ENCODE measurements around the gene KCNT1. TPM values are rescaled to one million over a fixed set of nuclear protein-coding genes. Genes with fewer than 3 reads are reported as not detected.

KCNT1 gene
- total RNA-seq, 1 donor from 2014 or later: not detected

DNA sequence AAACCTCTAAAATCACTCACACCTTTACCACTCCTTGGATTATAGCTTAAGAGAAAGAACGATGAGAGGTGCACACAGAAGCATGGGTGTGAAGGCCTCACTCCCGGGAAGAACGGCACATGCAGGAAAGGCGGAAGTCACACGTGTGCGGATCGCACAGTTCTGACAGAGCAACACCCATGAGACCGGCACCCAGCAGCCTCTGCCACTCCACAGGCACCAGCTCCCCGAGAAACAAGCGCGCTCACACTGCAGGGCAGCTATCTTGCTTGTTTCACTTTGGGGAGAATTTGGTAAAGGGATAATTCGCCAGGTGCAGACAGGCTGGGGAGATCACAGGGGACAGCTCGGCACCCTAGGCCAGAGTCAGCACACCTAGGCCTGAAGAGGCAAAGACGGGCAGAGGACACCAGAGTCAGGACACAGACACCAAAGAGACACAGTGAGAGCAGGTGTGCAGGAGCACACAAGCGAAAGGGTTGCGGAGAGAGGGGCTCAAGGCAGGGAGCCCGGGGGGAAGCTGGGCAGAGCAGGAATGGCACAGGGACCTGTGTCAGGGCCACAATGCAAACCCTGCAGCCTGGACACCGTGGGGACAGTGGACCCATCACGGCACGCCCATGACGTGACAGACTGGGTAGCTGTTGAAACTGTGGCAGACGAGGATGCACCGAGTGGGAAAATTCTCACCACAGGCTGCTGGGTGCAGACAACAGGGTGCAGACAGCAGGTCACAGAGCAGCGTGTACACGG is 123.6 kb downstream of the KCNT1 start:
- TF ChIP-seq, protein P1, sequence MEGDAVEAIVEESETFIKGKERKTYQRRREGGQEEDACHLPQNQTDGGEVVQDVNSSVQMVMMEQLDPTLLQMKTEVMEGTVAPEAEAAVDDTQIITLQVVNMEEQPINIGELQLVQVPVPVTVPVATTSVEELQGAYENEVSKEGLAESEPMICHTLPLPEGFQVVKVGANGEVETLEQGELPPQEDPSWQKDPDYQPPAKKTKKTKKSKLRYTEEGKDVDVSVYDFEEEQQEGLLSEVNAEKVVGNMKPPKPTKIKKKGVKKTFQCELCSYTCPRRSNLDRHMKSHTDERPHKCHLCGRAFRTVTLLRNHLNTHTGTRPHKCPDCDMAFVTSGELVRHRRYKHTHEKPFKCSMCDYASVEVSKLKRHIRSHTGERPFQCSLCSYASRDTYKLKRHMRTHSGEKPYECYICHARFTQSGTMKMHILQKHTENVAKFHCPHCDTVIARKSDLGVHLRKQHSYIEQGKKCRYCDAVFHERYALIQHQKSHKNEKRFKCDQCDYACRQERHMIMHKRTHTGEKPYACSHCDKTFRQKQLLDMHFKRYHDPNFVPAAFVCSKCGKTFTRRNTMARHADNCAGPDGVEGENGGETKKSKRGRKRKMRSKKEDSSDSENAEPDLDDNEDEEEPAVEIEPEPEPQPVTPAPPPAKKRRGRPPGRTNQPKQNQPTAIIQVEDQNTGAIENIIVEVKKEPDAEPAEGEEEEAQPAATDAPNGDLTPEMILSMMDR (IDR thresholded peaks at IDR 0.05; ENCODE audit: insufficient read depth, low read length, severe bottlenecking): no peak
- no peak for FAIRE-seq
- Histone ChIP-seq H3K36me3 (ENCODE audit: control insufficient read depth, insufficient read depth, low read length) (peaks cover 14% of the 10 kb centered on the region), H3K4me3 (ENCODE audit: low read depth, low read length) (no peak overlapping the region), H3K27me3 (ENCODE audit: control insufficient read depth, insufficient read depth, low read length) (no peaks in the 10 kb centered on the region)
- no peak for DNase-seq (ENCODE audit: low read depth)

DNA sequence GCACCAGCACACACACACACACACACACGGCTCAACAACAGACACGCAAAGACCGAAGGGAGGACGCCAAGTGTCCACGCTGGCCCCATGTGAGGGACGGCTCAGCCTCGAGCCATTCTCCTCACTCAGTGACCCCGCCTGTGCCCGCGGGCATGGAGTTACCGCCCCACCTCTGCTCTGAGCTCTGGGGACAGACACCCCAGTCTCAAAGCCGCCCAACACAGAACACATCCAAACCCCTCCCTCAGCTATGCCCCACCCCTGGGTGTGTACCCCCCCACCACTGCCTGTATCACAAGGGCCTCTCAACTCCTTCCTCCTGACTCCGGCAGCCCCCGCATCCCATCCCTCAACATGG is 124.2 kb downstream of the KCNT1 start:
- Histone ChIP-seq H3K27me3 (ENCODE audit: control insufficient read depth, insufficient read depth, low read length) (no peaks in the 10 kb centered on the region), H3K4me3 (ENCODE audit: low read depth, low read length) (no peak overlapping the region), H3K36me3 (ENCODE audit: control insufficient read depth, insufficient read depth, low read length) (peaks cover 10% of the 10 kb centered on the region)
- no peak for FAIRE-seq
- TF ChIP-seq, protein P1 (IDR thresholded peaks at IDR 0.05; ENCODE audit: insufficient read depth, low read length, severe bottlenecking): no peak
- DNase-seq (ENCODE audit: low read depth): no peak

DNA sequence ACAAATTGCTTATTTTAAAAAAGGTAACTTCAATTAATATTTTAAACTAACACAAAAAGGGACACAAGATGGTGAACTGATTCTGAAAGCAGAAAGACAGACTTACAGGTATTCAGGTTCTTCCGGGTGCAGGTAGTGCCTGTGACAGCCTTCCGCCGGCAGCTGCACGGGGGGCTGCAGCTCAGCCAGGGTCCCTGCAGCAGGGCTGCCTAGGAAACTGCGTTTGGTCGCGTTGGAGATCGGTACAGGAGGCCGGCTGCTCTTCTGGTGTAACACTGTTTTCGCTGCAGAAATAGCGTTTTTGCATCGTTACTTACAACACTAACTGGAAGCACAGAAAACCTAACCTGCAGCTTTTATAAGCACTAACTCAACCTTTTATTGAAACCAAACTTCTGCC is 125.3 kb downstream of the KCNT1 start:
- no peak for FAIRE-seq
- Histone ChIP-seq H3K4me3 (ENCODE audit: low read depth, low read length) (no peak overlapping the region), H3K36me3 (ENCODE audit: control insufficient read depth, insufficient read depth, low read length) (peaks cover 8% of the 10 kb centered on the region), H3K27me3 (ENCODE audit: control insufficient read depth, insufficient read depth, low read length) (no peaks in the 10 kb centered on the region)
- no peak for DNase-seq (ENCODE audit: low read depth)
- TF ChIP-seq, protein P1 (IDR thresholded peaks at IDR 0.05; ENCODE audit: insufficient read depth, low read length, severe bottlenecking): no peak

DNA sequence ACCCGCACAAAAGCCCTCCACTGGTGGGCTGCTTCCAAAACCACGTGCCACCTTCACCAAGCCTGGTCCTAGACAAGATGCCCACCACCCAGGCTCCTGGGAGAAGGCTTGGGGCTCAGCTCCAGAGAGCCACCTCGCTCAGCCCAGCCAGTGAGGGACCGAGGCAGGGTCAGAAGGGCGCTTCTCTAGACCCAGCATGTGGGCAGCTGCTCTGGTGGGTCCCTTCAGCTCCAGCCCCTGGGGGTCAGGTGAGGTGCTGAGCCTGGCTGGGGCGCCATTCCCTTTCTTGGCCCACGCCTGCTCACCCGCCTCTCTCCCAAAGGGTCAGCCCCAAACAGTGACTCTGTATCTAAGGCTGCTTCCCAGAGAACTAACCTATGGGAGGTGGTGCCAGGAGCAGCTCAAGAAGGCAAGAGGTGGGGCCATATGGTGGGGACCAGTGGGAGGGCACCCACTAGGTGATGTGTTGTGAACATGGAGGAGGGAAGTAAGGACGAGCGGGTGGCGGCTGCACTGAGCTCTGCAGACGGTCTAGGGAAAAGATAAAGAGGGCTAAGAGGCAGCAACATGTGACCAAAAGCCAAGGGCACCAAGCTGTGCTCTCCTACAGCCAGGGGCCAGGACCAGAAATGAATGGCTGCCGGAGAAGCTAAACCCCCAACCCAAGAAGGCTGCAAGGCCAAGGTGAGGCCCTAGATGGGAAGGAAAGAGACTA is 126.0 kb downstream of the KCNT1 start:
- TF ChIP-seq, protein P1 (IDR thresholded peaks at IDR 0.05; ENCODE audit: insufficient read depth, low read length, severe bottlenecking): no peak
- DNase-seq (ENCODE audit: low read depth) (no peak), FAIRE-seq (no peak)
- no peak overlapping the region for H3K4me3 ChIP-seq (ENCODE audit: low read depth, low read length)
- H3K27me3 ChIP-seq (ENCODE audit: control insufficient read depth, insufficient read depth, low read length): no peaks in the 10 kb centered on the region
- H3K36me3 ChIP-seq (ENCODE audit: control insufficient read depth, insufficient read depth, low read length): peaks cover 5% of the 10 kb centered on the region

DNA sequence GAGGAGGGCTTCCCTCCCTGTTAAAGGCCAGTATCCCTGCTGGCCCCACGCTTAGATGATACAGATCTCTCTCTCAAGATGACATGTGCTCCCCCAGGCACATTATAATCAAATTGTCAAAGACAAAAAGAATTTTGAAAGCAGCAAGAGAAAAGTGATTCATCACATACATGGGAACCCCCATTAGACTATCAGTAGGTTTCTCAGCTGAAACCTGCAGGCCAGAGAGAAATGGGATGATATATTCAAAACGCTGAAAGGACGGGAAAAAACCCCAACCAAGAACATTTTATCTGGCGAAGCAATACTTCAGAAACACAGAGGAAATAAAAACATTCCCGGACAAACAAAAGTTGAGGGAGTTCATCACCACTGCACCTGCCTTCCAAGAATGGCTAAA is 126.7 kb downstream of the KCNT1 start:
- FAIRE-seq: no peak
- peaks cover 4% of the 10 kb centered on the region for H3K36me3 ChIP-seq (ENCODE audit: control insufficient read depth, insufficient read depth, low read length)
- TF ChIP-seq, protein P1 (IDR thresholded peaks at IDR 0.05; ENCODE audit: insufficient read depth, low read length, severe bottlenecking): no peak
- no peaks in the 10 kb centered on the region for H3K27me3 ChIP-seq (ENCODE audit: control insufficient read depth, insufficient read depth, low read length)
- H3K4me3 ChIP-seq (ENCODE audit: low read depth, low read length): no peak overlapping the region
- DNase-seq (ENCODE audit: low read depth): no peak

Data from bronchial epithelial cell (primary cell).